HEK293 (cell line): ENCODE data around the gene C1QL4.

Source experiments
- CTCF ChIA-PET: fragments of 350-600 bp; formaldehyde crosslinking; extraction: SDS; loops from one replicate; lab custom pipeline; 2021; ENCODE audit warnings: antibody characterized with exemption; lab: Yijun Ruan, JAX
- POLR2A ChIA-PET: fragments of 300-600 bp; formaldehyde crosslinking; extraction: SDS; loops from one replicate; lab custom pipeline; 2020; ENCODE audit warnings: antibody characterized with exemption, inconsistent platforms; lab: Yijun Ruan, JAX
- H3K27ac ChIP-seq: fragments of 200-500 bp; sonication (Bioruptor generic); 2 replicates; pipeline ENCODE4 v1.5.1; 2014; ENCODE audit warnings: low read depth, low read length, control low read depth, inconsistent platforms; ENCODE audit errors: extremely low read depth
- H3K36me3 ChIP-seq, 2 experiments: fragments of 200-500 bp in 1 of 2; sonication (Bioruptor generic) in 1 of 2; 1 replicate in 1 of 2; 2 replicates in 1 of 2; pipeline ENCODE4 v1.5.1; 2014 to 2017; ENCODE audit warnings: inconsistent platforms in 2 of 2, low read length in 2 of 2; ENCODE audit not compliant: control insufficient read depth in 2 of 2, insufficient read depth in 1 of 2
- H3K4me1 ChIP-seq: fragments of 200-500 bp; sonication (Bioruptor generic); 2 replicates; pipeline ENCODE4 v1.5.1; 2014; ENCODE audit warnings: mild to moderate bottlenecking, low read length, inconsistent platforms; ENCODE audit not compliant: control insufficient read depth, insufficient read depth
- H3K4me3 ChIP-seq: 2 replicates; pipeline ENCODE4 v1.5.1; 2011; ENCODE audit warnings: low read depth, mild to moderate bottlenecking, control low read depth, low read length, moderate library complexity
- H3K9me3 ChIP-seq: fragments of 200-500 bp; sonication (Bioruptor generic); 2 replicates; pipeline ENCODE4 v1.5.1; 2014; ENCODE audit warnings: low read depth, low read length, inconsistent platforms; ENCODE audit not compliant: control insufficient read depth, insufficient read depth
- GLI4 ChIP-seq: fragments of 450-650 bp; formaldehyde crosslinking; IDR thresholded peaks from 2 replicates; pipeline ENCODE4 v1.5.1; 2016; ENCODE audit warnings: missing biosample characterization, missing genetic modification characterization
- HOXC10 ChIP-seq: sonication (generic); formaldehyde crosslinking; IDR thresholded peaks from 2 replicates; pipeline ENCODE4 v1.8.1; 2023; ENCODE audit warnings: mild to moderate bottlenecking, missing genetic modification reagents
- PRDM1 ChIP-seq: fragments of 450-650 bp; formaldehyde crosslinking; IDR thresholded peaks from 2 replicates; pipeline ENCODE4; 2016; ENCODE audit warnings: missing biosample characterization, missing genetic modification characterization
- ZIC2 ChIP-seq: fragments of 450-650 bp; formaldehyde crosslinking; IDR thresholded peaks from 2 replicates; pipeline ENCODE4 v1.5.1; 2016; ENCODE audit warnings: missing biosample characterization, missing genetic modification characterization
- ZNF112 ChIP-seq: fragments of 450-650 bp; formaldehyde crosslinking; IDR thresholded peaks from 2 replicates; pipeline ENCODE4 v1.5.0; 2017; ENCODE audit warnings: missing biosample characterization, missing genetic modification characterization
- ZNF175 ChIP-seq: fragments of 450-650 bp; formaldehyde crosslinking; IDR thresholded peaks from 2 replicates; pipeline ENCODE4 v1.5.1; 2016; ENCODE audit warnings: missing biosample characterization, missing genetic modification characterization
- ZNF324 ChIP-seq: fragments of 450-650 bp; formaldehyde crosslinking; IDR thresholded peaks from 2 replicates; pipeline ENCODE4 v1.5.1; 2016; ENCODE audit warnings: missing biosample characterization, missing genetic modification characterization
- ZNF341 ChIP-seq: fragments of 450-650 bp; formaldehyde crosslinking; IDR thresholded peaks from 2 replicates; pipeline ENCODE4; 2016; ENCODE audit warnings: low read depth, missing biosample characterization, missing genetic modification characterization
- ZNF350 ChIP-seq: fragments of 450-650 bp; formaldehyde crosslinking; IDR thresholded peaks from 2 replicates; pipeline ENCODE4 v1.5.0; 2017; ENCODE audit warnings: missing biosample characterization, mild to moderate bottlenecking, missing genetic modification characterization
- ZNF560 ChIP-seq: fragments of 450-650 bp; formaldehyde crosslinking; IDR thresholded peaks from 2 replicates; pipeline ENCODE4 v1.5.1; 2017; ENCODE audit warnings: missing biosample characterization, missing genetic modification characterization, borderline replicate concordance
- ZNF701 ChIP-seq: fragments of 450-650 bp; formaldehyde crosslinking; IDR thresholded peaks from 2 replicates; pipeline ENCODE4 v1.5.1; 2016; ENCODE audit warnings: missing biosample characterization, missing genetic modification characterization
- ZNF791 ChIP-seq: fragments of 450-650 bp; formaldehyde crosslinking; IDR thresholded peaks from 2 replicates; pipeline ENCODE4 v1.5.1; 2016; ENCODE audit warnings: missing biosample characterization, missing genetic modification characterization
- ZNF843 ChIP-seq: fragments of 450-650 bp; formaldehyde crosslinking; IDR thresholded peaks from 2 replicates; pipeline ENCODE4 v1.5.1; 2016; ENCODE audit warnings: missing biosample characterization, missing genetic modification characterization
- TF ChIP-seq, protein P1 (sequence below): fragments of 450-650 bp; formaldehyde crosslinking; IDR thresholded peaks from 2 replicates; pipeline ENCODE4 v1.5.1; 2016; ENCODE audit warnings: missing biosample characterization, missing genetic modification characterization, borderline replicate concordance
- TF ChIP-seq, protein P2 (sequence below): fragments of 450-650 bp; formaldehyde crosslinking; IDR thresholded peaks from 2 replicates; pipeline ENCODE4 v1.5.1; 2016; ENCODE audit warnings: missing biosample characterization, missing genetic modification characterization, low read depth
- TF ChIP-seq, protein P3 (sequence below): fragments of 450-650 bp; formaldehyde crosslinking; IDR thresholded peaks from 2 replicates; pipeline ENCODE4 v1.5.1; 2016; ENCODE audit warnings: missing biosample characterization, missing genetic modification characterization
- TF ChIP-seq, protein P4 (sequence below): fragments of 450-650 bp; formaldehyde crosslinking; IDR thresholded peaks from 2 replicates; pipeline ENCODE4; 2016; ENCODE audit warnings: missing biosample characterization, missing genetic modification characterization
- TF ChIP-seq, protein P5 (sequence below): fragments of 450-650 bp; formaldehyde crosslinking; IDR thresholded peaks from 2 replicates; pipeline ENCODE4 v1.5.1; 2016; ENCODE audit warnings: missing biosample characterization, missing genetic modification characterization
- TF ChIP-seq, protein P6 (sequence below): fragments of 450-650 bp; formaldehyde crosslinking; IDR thresholded peaks from 2 replicates; pipeline ENCODE4 v1.5.1; 2017; ENCODE audit warnings: missing biosample characterization, missing genetic modification characterization

Gene C1QL4

DNA sequence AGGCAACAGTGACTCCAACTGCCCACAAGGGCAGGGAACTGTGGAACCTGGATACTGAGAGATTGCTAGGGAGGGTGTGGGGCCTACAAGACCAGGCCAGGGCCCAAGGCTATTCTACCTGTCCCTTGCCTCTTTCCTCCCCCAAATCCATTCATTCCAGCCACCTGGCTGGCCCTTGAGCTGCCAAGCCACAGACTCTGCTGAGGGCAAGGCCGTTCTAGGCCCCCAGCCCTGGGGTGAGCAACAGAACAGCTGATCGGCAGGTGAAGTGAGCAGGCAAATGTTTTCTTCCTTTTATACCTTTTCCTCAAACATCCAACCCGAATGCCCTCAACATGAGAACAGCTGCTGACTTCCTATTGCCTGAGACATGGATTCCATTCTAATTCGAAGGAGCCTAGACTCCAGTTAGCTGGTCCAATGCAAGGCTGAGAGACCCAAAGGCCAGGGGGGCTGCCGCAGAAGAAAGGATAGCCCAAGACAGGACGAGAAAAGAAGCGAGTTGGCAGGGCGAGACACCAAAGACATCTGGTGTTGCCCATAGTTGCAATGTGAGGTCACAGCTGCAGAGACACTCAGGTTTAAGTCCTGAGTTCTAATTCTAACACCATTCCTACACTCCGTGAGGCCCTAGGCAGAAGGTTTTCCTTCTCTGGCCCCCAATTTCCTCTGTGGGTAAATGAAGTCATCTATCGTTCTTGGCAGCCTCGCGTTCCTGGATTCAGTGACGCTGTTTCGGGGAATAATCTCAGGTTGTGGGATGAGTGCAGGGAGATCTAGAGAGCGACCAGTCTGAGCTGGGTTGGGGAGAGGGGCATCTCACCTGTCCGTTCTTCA lies 1.7 kb downstream of the C1QL4 start:
- no peak overlapping the region for H3K27ac ChIP-seq
- POLR2A ChIA-PET: interaction anchor here (1.0 to 8.2 kb wide), 5 partner anchors 9 to 38 kb away, joined by 3 to 82 read pairs (median 3); partner anchors contain the start of gene TROAP
- TF ChIP-seq ZNF341 (tag by site-specific recombination): peak; percentile 36; the same call in 1 of the 2 replicates
- no peak for TF ChIP-seq ZIC2 (tag by site-specific recombination)
- peaks cover 15% of the 10 kb centered on the region; the same call in 1 of the 2 replicates for H3K4me1 ChIP-seq
- no peaks in the 10 kb centered on the region for H3K9me3 ChIP-seq
- H3K4me3 ChIP-seq: no peak overlapping the region
- H3K36me3 ChIP-seq: peaks cover 0 to 20% of the 10 kb centered on the region in 2 experiments; a peak in 1 of 3 replicates
- CTCF ChIA-PET: interaction anchor here (0.6 to 11.4 kb wide), 10 partner anchors 8 to 254 kb away, joined by 3 to 185 read pairs (median 8); partner anchors contain the start of genes DNAJC22, PRPH and TROAP

DNA sequence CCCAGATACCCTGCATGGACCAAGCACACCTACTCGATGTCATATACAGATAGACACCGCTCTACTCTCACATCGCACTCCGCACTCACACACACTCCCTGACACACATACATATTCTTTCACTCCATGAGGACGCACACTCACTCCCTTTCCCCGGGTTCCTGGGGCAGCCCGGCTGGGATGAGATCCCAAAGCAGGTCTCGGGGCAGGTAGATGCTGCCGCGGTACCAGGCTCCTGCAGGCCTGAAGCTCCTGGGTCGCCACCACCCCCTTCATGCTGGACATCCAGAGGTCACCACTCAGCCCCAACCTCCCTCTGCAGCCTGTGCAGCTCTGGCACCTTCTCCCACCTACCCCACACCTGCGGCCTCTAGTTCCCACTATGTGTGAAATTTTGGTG lies 2.3 kb downstream of the C1QL4 start:
- H3K4me3 ChIP-seq: no peak overlapping the region
- no peak overlapping the region for H3K27ac ChIP-seq
- H3K4me1 ChIP-seq: peaks cover 14% of the 10 kb centered on the region; the same call in 1 of the 2 replicates
- TF ChIP-seq GLI4 (tag by site-specific recombination): no peak
- TF ChIP-seq, protein P1, sequence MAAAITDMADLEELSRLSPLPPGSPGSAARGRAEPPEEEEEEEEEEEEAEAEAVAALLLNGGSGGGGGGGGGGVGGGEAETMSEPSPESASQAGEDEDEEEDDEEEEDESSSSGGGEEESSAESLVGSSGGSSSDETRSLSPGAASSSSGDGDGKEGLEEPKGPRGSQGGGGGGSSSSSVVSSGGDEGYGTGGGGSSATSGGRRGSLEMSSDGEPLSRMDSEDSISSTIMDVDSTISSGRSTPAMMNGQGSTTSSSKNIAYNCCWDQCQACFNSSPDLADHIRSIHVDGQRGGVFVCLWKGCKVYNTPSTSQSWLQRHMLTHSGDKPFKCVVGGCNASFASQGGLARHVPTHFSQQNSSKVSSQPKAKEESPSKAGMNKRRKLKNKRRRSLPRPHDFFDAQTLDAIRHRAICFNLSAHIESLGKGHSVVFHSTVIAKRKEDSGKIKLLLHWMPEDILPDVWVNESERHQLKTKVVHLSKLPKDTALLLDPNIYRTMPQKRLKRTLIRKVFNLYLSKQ (tag by site-specific recombination): no peak
- 0 out of 2 replicates have a peak, but pooled peaks have one; percentile 15 for TF ChIP-seq PRDM1 (tag by site-specific recombination)
- ChIA-PET CTCF (interaction anchor here (0.6 to 11.4 kb wide), 9 partner anchors 9 to 255 kb away, joined by 3 to 185 read pairs (median 9); partner anchors contain the start of genes DNAJC22 and PRPH), POLR2A (interaction anchor here (1.0 to 8.2 kb wide), 3 partner anchors 9 to 37 kb away, joined by 3 to 82 read pairs (median 3); partner anchors contain the start of gene TROAP)
- no peaks in the 10 kb centered on the region for H3K9me3 ChIP-seq
- peaks cover 3 to 27% of the 10 kb centered on the region in 2 experiments; a peak in 1 of 3 replicates for H3K36me3 ChIP-seq

DNA sequence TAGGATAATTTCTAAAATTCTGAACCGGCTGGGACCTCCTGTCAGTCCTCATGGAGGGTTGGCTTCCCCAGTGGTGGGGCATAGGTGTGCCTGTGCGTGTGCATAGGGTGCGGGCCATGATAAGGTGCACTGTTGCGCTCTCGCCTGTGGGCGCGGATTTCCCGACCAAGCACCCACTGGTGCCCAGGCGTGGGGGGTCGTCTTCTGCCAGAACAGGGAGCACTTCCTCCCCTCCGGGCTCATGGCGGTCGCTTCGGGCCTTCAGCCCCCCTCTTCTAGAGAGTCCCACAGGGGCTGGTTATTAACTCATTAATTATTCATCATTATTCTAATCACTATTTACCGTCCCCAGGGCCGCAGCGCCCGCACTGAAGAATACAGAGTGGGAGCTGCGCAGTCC lies 2.8 kb downstream of the C1QL4 start:
- Histone ChIP-seq H3K27ac (no peak overlapping the region), H3K4me3 (no peak overlapping the region), H3K4me1 (peaks cover 10% of the 10 kb centered on the region; the same call in 1 of the 2 replicates), H3K9me3 (no peaks in the 10 kb centered on the region), H3K36me3 (peaks cover 6 to 31% of the 10 kb centered on the region in 2 experiments; a peak in 1 of 3 replicates)
- ChIA-PET CTCF (interaction anchor here (1.0 to 11.4 kb wide), 6 partner anchors 13 to 246 kb away, joined by 4 to 185 read pairs (median 38); partner anchors contain the start of genes DNAJC22 and PRPH), POLR2A (interaction anchor here (1.0 to 8.2 kb wide), 3 partner anchors 8 to 37 kb away, joined by 3 to 82 read pairs (median 3); partner anchors contain the start of gene TROAP)
- TF ChIP-seq ZNF843 (tag by site-specific recombination) (no peak), ZNF324 (tag by site-specific recombination) (no peak), ZNF791 (tag by site-specific recombination) (no peak), ZNF560 (tag by site-specific recombination) (no peak), ZNF350 (tag by site-specific recombination) (no peak), ZNF175 (no peak), HOXC10 (no peak), ZNF701 (tag by site-specific recombination) (no peak), ZNF112 (tag by site-specific recombination) (no peak)
- TF ChIP-seq, protein P2, sequence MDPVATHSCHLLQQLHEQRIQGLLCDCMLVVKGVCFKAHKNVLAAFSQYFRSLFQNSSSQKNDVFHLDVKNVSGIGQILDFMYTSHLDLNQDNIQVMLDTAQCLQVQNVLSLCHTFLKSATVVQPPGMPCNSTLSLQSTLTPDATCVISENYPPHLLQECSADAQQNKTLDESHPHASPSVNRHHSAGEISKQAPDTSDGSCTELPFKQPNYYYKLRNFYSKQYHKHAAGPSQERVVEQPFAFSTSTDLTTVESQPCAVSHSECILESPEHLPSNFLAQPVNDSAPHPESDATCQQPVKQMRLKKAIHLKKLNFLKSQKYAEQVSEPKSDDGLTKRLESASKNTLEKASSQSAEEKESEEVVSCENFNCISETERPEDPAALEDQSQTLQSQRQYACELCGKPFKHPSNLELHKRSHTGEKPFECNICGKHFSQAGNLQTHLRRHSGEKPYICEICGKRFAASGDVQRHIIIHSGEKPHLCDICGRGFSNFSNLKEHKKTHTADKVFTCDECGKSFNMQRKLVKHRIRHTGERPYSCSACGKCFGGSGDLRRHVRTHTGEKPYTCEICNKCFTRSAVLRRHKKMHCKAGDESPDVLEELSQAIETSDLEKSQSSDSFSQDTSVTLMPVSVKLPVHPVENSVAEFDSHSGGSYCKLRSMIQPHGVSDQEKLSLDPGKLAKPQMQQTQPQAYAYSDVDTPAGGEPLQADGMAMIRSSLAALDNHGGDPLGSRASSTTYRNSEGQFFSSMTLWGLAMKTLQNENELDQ: no peak
- TF ChIP-seq, protein P3, sequence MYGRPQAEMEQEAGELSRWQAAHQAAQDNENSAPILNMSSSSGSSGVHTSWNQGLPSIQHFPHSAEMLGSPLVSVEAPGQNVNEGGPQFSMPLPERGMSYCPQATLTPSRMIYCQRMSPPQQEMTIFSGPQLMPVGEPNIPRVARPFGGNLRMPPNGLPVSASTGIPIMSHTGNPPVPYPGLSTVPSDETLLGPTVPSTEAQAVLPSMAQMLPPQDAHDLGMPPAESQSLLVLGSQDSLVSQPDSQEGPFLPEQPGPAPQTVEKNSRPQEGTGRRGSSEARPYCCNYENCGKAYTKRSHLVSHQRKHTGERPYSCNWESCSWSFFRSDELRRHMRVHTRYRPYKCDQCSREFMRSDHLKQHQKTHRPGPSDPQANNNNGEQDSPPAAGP (tag by site-specific recombination): no peak
- TF ChIP-seq, protein P4, sequence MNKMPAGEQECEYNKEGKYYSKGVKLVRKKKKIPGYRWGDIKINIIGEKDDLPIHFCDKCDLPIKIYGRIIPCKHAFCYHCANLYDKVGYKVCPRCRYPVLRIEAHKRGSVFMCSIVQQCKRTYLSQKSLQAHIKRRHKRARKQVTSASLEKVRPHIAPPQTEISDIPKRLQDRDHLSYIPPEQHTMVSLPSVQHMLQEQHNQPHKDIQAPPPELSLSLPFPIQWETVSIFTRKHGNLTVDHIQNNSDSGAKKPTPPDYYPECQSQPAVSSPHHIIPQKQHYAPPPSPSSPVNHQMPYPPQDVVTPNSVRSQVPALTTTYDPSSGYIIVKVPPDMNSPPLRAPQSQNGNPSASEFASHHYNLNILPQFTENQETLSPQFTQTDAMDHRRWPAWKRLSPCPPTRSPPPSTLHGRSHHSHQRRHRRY (tag by site-specific recombination): no peak
- TF ChIP-seq, protein P5, sequence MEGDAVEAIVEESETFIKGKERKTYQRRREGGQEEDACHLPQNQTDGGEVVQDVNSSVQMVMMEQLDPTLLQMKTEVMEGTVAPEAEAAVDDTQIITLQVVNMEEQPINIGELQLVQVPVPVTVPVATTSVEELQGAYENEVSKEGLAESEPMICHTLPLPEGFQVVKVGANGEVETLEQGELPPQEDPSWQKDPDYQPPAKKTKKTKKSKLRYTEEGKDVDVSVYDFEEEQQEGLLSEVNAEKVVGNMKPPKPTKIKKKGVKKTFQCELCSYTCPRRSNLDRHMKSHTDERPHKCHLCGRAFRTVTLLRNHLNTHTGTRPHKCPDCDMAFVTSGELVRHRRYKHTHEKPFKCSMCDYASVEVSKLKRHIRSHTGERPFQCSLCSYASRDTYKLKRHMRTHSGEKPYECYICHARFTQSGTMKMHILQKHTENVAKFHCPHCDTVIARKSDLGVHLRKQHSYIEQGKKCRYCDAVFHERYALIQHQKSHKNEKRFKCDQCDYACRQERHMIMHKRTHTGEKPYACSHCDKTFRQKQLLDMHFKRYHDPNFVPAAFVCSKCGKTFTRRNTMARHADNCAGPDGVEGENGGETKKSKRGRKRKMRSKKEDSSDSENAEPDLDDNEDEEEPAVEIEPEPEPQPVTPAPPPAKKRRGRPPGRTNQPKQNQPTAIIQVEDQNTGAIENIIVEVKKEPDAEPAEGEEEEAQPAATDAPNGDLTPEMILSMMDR (tag by site-specific recombination): no peak
- TF ChIP-seq, protein P6, sequence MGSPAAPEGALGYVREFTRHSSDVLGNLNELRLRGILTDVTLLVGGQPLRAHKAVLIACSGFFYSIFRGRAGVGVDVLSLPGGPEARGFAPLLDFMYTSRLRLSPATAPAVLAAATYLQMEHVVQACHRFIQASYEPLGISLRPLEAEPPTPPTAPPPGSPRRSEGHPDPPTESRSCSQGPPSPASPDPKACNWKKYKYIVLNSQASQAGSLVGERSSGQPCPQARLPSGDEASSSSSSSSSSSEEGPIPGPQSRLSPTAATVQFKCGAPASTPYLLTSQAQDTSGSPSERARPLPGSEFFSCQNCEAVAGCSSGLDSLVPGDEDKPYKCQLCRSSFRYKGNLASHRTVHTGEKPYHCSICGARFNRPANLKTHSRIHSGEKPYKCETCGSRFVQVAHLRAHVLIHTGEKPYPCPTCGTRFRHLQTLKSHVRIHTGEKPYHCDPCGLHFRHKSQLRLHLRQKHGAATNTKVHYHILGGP: no peak
